KBM-7 (cell line): Measurements from ENCODE around the gene ZGRF1.
A peak's percentile ranks its signal among the peaks of the same experiment; 100 is the strongest.
"Not testable (repeated sequence)": the region's sequence is repeated elsewhere in the genome, so short reads cannot be mapped to it uniquely, and the experiment has no call there.

Experiments
- DNase-seq: peaks from one replicate; pipeline ENCODE4 v3.0.0-alpha.2; 2015
- in situ Hi-C: fragments of 300-500 bp; cut with MboI; formaldehyde crosslinking; loops from 2 replicates; pipeline ENCODE4 v1.14.3; 2020; ENCODE audit warnings: low sequenced_read_pairs, low pct_unique_long_range_greater_than_20kb, mixed read lengths

Gene ZGRF1

DNA sequence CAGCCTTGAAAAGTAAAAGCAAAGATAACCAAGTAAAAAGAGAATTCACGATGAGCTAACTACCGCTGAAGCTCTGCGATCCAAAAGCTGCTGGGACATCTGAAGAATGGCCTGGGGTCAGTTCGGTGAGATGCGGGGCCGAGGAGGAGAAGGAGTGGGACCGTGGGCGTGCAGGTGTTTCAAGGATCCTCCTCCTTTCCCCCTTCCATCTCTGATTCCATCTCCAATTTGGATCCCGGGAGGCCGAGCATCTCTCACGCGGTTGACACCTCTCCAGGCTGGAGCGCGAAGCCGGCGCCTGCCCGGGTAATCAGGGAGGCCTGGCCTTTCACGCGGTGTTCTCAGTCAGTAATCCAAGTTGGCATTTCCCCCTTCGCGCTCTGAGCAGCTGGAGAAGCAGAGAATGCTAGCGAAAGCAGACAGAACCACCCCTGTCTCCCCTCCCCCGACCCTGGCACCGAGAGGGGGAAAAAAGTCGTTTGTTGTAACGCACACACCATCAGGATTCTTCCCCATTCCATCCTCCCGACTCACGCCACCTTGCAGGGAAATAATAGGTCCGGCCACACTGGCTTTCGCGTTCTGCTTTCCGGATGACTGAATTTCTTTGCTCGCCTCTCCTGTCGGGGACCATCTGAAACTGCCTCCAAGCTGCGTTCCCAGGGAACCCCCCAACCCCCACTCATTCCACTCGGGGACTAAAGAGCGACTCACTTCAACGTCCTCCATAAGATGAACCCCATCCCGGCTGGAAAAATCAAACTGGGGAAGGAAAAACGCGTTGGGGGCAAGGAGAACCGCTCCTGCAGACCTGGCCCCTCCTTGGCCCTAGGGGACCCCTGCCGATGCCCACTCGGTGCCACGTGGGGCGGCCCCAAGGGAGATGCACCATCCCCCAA is 127.2 kb downstream of the ZGRF1 start:
- DNase-seq: peak; percentile 25
- in situ Hi-C loops: loop anchor here (25.0 kb wide), 1 partner anchor 172 kb away; no protein-coding TSS in a partner anchor

DNA sequence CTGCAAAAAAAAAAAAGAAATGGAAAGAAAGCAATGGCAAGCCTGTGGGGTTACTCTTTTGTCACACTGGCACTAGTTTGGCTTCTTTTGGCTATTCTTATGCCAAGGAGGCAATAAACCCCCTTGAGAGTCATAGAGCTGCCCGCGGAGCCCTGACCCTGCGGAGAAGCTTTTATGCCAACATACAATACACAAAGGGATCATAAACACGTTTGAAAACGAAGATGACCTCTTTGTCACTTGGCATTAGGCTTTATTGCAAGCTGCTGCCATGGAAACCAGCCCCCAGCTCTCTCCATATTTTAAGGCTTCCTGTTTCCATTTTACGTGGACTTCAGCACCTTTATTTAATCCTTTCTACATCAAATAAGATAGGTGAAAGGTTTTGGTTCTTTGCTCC is 128.4 kb downstream of the ZGRF1 start:
- in situ Hi-C loops: loop anchor here (25.0 kb wide), 1 partner anchor 171 kb away; no protein-coding TSS in a partner anchor
- peak; percentile 20 for DNase-seq

GRCh38 chr4:112504807-112505206 is 131.9 kb downstream of the ZGRF1 start:
- in situ Hi-C loops: loop anchor here (25.0 kb wide), 1 partner anchor 168 kb away; no protein-coding TSS in a partner anchor
- DNase-seq: no peak

GRCh38 chr4:112502871-112503270 is 133.8 kb downstream of the ZGRF1 start:
- in situ Hi-C loops: loop anchor here (25.0 kb wide), 1 partner anchor 166 kb away; no protein-coding TSS in a partner anchor
- no peak for DNase-seq

DNA sequence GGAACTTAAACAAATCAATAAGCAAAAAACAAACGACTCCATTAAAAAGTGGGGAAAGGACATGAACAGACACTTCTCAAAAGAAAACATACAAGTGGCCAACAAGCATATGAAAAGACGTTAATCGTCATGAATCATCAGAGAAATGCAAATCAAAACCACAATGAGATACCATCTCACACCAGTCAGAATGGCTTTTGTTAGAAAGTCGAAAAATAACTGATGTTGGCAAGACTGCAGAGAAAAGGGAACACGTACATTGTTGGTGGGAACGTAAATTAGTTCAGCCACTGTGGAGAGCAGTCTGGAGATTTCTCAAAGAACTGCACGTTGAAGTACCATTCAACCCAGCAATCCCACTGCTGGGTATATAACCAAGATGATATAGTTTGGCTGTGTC is 144.4 kb downstream of the ZGRF1 start:
- peak; percentile 9 for DNase-seq
- in situ Hi-C loops: no loop called here

DNA sequence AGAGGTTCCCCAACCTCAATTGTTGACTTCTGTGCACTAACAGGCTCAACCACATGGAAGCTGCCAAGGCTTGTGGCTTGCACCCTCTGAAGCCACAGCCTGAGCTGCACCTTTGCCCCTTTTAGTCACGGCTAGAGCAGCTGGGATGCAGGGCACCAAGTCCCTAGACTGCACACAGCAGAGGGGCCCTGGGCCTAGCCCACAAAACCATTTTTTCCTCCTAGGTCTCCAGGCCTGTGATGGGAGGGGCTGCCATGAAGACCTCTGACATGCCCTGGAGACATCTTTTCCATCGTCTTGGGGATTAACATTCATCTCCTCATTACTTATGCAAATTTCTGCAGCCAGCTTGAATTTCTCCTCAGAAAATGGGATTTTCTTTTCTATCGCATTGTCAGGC is 145.9 kb downstream of the ZGRF1 start:
- in situ Hi-C loops, DNase-seq: not testable (repeated sequence)
